Fibroblast of pulmonary artery (primary cell): ENCODE results near the gene SYNGR4.

ENCODE experiments used
- DNase-seq: peaks from one replicate; pipeline ENCODE4 v3.0.0-alpha.2; 2010; ENCODE audit warnings: low read depth
- H3K4me3 ChIP-seq: replicated peaks from 2 replicates; pipeline ENCODE4 v1.5.1; 2011; ENCODE audit warnings: low read depth, mild to moderate bottlenecking, control low read depth, low read length, moderate library complexity
- TF ChIP-seq, protein P1 (sequence below): IDR thresholded peaks from 2 replicates; pipeline ENCODE4 v1.5.1; 2011; ENCODE audit warnings: mild to moderate bottlenecking, control low read depth, low read length, inconsistent platforms; ENCODE audit errors: missing control alignments

Gene SYNGR4

GRCh38 chr19:48342841-48343540 is 21.2 kb upstream of the SYNGR4 start:
- TF ChIP-seq, protein P1, sequence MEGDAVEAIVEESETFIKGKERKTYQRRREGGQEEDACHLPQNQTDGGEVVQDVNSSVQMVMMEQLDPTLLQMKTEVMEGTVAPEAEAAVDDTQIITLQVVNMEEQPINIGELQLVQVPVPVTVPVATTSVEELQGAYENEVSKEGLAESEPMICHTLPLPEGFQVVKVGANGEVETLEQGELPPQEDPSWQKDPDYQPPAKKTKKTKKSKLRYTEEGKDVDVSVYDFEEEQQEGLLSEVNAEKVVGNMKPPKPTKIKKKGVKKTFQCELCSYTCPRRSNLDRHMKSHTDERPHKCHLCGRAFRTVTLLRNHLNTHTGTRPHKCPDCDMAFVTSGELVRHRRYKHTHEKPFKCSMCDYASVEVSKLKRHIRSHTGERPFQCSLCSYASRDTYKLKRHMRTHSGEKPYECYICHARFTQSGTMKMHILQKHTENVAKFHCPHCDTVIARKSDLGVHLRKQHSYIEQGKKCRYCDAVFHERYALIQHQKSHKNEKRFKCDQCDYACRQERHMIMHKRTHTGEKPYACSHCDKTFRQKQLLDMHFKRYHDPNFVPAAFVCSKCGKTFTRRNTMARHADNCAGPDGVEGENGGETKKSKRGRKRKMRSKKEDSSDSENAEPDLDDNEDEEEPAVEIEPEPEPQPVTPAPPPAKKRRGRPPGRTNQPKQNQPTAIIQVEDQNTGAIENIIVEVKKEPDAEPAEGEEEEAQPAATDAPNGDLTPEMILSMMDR = no peak
- DNase-seq = peak; percentile 56
- no peak overlapping the region for H3K4me3 ChIP-seq

DNA sequence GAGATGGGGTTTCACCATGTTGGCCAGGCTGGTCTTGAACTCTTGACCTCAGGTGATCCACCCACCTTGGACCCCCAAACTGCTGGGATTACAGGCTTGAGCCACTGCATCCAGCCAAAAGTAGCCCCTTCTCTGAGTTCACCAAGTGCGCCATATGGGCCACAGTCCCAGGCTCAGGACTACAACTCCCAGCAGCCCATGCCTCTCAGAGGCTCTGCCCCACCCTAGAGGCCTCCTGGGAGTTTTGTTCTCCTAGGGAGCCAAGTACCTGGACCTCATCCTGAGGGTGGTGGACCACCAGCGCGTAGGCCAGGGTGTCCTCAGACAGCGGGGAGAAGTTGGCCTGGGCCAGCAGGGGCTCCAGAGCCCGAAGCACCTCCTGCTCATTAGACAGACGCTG is 19.3 kb upstream of the SYNGR4 start:
- TF ChIP-seq, protein P1 = no peak
- no peak overlapping the region for H3K4me3 ChIP-seq
- DNase-seq = no peak

DNA sequence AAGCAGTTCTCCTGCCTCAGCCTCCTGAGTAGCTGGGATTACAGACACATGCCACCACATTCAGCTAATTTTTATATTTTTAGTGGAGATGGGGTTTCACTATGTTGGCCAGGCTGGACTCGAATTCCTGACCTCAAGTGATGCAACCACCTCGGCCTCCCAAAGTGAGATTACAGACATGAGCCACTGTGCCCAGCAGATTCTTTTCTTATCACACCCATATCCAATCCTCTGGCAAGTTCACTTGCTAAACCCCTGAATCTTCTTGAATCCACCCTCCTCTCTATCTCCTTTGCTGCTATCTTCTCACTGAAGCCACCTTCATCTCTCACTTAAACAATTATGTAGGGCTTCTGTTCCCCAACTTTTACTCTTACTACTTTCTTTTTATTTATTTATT is 18.0 kb upstream of the SYNGR4 start:
- TF ChIP-seq, protein P1 = no peak
- no peak overlapping the region for H3K4me3 ChIP-seq
- no peak for DNase-seq

GRCh38 chr19:48348045-48348444 is 16.1 kb upstream of the SYNGR4 start:
- no peak for DNase-seq
- TF ChIP-seq, protein P1 = no peak

DNA sequence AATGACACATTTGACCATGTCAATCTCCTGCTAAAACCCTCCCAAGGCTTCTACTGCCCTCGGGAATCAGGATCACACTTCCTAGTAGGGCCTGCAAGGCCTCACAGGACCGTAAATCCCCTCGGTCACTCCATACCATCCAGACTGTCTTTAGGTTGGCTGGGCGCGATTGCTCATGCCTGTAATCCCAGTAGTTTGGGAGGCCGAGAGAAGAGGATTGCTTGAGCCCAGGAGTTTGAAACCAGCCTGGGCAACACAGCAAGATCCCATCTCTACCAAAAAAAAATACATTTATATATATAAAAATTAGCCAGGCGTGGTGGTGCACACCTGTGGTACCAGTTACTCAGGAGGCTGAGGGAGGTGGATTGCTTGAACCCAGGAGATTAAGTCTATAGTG is 15.4 kb upstream of the SYNGR4 start:
- no peak overlapping the region for H3K4me3 ChIP-seq
- DNase-seq = no peak
- TF ChIP-seq, protein P1 = no peak

More at GRCh38 chr19:48348045-48348444, 16.1 kb upstream of the SYNGR4 start:
- H3K4me3 ChIP-seq = no peak overlapping the region

DNA sequence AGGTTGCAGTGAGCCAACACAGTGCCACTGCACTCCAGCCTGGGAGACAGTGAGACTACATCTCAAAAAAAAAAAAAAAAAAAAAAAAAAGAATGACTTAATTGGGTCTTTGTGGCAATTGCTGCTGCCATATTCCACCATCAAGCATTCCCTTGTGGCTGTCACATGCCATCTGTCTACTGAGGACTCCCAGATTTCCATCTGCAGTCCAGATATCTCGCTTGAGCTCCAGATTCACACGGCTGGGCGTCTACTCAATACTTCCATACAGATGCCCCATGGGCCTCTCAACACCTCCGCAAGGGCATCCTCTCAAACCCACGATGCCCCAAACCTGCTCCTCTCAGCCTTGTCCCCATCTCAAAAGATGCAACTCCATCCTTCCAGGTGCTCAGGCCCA is 13.3 kb upstream of the SYNGR4 start:
- DNase-seq = no peak
- no peak overlapping the region for H3K4me3 ChIP-seq
- TF ChIP-seq, protein P1 = no peak

GRCh38 chr19:48351341-48351752 is 12.8 kb upstream of the SYNGR4 start:
- TF ChIP-seq, protein P1 = peak; percentile 78

More at GRCh38 chr19:48351341-48351752, 12.8 kb upstream of the SYNGR4 start:
- DNase-seq = peak; percentile 65
- no peak overlapping the region for H3K4me3 ChIP-seq
